Left cardiac atrium (tissue), 4 donors: ENCODE results near the gene FOXO1. TPM values are rescaled to one million over a fixed set of nuclear protein-coding genes. Genes with fewer than 3 reads are reported as not detected.

Experiments used
- ATAC-seq, 2 donors: fragments of 200-7000 bp; cut with Tn5 transposase; one replicate each; pipeline ENCODE4 v1.9.1; 2020; ENCODE audit warnings: mild to moderate bottlenecking in 2 of 2, moderate library complexity in 2 of 2
- DNase-seq: peaks from one replicate; pipeline ENCODE4 v3.0.0-alpha.2; 2020
- intact Hi-C, 2 donors: fragments of 100-400 bp; cut with DNase I; formaldehyde crosslinking; loops; one replicate each; pipeline versions ENCODE4 v1.14.1 to v1.15.1; 2022 to 2023
- total RNA-seq, 2 donors: library from RNA; stranded (reverse); fragmentation: NEBNext Ultra II Directional; extraction: Animal tissue kit (Norgen Biotek cat#: 25700); gene quantifications; one replicate each; pipeline ENCODE4 v1.2.1, GENCODE V29; 2021
- donor health status: DM: no; HTN: yes; CAD: no.
- donor health status: DM: no; HTN: yes; CAD: no; lungs with severe emphysema.
- donor health status: DM: yes; HTN: yes; CAD: no.
- donor health status: Dilated cardiomyopathy.

The FOXO1 gene
- total RNA-seq, 2 donors from 2014 or later = 22.9 to 31.5 TPM

GRCh38 chr13:40590112-40590862 is 76.2 kb downstream of the FOXO1 start:
- intact Hi-C loops = no loop called here
- ATAC-seq (no peak), DNase-seq (no peak)

GRCh38 chr13:40589285-40590109 is 76.9 kb downstream of the FOXO1 start:
- intact Hi-C loops = no loop called here
- DNase-seq = peak; percentile 39
- peak; percentile 74 to 88 for ATAC-seq

GRCh38 chr13:40588101-40588500 is 78.3 kb downstream of the FOXO1 start:
- intact Hi-C loops = no loop called here
- DNase-seq = no peak

GRCh38 chr13:40586886-40587565 is 79.4 kb downstream of the FOXO1 start:
- intact Hi-C loops = no loop called here
- DNase-seq (no peak), ATAC-seq (peak in 1 of 2 donors; percentile 50)

More at GRCh38 chr13:40588101-40588500, 78.3 kb downstream of the FOXO1 start:
- ATAC-seq = no peak

- DNase-seq (no peak), ATAC-seq (no peak)
- intact Hi-C loops = no loop called here
Observed at GRCh38 chr13:40585911-40586471, 80.5 kb downstream of the FOXO1 start.

- intact Hi-C loops = loop anchor here in 1 of 2 donors (5.0 kb wide), 1 partner anchor 511 kb away; no protein-coding TSS in a partner anchor
- ATAC-seq = no peak
- no peak for DNase-seq
Observed at GRCh38 chr13:40583738-40584137, 82.7 kb downstream of the FOXO1 start.

DNA sequence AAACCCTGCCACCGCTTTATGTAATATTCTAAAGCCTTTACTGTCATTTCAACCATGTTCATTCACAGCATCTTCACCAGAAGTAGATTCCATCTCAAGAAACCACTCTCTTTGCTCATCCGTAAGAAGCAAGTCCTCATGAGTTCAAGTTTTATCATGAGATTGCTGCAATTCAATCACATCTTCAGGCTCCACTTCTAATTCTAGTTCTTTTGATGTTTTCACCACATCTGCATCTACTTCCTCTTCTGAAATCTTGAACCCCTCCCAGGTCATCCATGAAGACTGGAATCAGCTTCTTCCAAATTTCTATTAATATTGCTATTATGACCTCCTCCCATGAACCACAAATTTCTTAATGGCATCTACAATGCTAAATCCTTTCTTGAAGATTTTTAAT is 83.9 kb downstream of the FOXO1 start:
- ATAC-seq (no peak), DNase-seq (no peak)
- intact Hi-C loops = loop anchor here in 1 of 2 donors (5.0 kb wide), 1 partner anchor 510 kb away; no protein-coding TSS in a partner anchor

DNA sequence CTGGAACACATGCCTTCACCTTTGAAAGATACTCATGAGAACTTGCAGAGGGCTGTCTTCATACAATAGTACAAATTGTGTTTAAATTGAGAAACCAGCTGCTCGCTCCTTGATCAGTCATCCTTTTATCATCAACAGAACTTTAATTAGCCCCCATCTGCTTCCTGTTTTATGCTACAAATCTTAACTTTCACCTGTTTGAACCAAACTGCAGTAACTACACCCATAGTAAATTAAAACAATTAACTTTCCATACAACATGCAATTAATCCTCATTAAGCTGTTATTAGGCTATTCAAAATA is 85.2 kb downstream of the FOXO1 start:
- DNase-seq (no peak), ATAC-seq (no peak)
- intact Hi-C loops = loop anchor here in 1 of 2 donors (5.0 kb wide), 1 partner anchor 509 kb away; no protein-coding TSS in a partner anchor

DNA sequence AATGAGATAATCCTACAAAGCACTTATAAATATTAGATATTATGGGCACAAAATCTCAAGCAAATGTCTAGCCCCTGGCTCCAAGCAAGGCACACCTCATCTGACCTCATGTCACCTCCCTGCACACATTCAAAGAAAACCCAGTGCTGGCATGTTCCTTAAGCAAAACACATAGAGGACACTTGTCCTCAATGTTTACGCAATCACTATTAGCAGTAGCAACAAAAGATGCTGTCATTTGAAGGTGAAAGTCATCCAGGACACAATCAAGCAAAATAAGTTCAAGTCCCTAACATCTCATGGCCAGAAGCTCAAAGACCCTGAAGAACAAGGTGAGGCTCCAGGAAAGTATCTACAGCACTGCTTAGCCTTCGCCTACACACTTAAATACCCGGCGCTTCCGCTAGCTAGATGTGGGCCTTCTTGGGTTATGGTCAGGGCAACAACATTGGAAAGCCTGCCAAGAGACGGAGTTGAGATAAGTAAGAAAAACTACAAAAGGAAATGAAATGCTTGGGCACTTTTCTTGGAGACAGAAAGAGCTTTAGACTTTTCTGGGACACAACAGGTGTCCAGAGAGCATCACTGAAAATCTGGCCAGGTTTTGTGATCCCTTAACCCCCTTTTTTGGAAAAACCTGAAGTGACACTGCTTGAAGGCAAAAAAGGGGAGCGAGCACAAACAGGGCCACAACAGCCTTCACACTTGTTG is 85.7 kb downstream of the FOXO1 start:
- intact Hi-C loops = loop anchor here in 1 of 2 donors (5.0 kb wide), 1 partner anchor 508 kb away; no protein-coding TSS in a partner anchor
- ATAC-seq (no peak), DNase-seq (no peak)

GRCh38 chr13:40579535-40579934 is 86.9 kb downstream of the FOXO1 start:
- ATAC-seq (no peak), DNase-seq (no peak)
- intact Hi-C loops = no loop called here

GRCh38 chr13:40578055-40578454 is 88.4 kb downstream of the FOXO1 start:
- DNase-seq (no peak), ATAC-seq (peak in 1 of 2 donors; percentile 76)
- intact Hi-C loops = no loop called here

DNA sequence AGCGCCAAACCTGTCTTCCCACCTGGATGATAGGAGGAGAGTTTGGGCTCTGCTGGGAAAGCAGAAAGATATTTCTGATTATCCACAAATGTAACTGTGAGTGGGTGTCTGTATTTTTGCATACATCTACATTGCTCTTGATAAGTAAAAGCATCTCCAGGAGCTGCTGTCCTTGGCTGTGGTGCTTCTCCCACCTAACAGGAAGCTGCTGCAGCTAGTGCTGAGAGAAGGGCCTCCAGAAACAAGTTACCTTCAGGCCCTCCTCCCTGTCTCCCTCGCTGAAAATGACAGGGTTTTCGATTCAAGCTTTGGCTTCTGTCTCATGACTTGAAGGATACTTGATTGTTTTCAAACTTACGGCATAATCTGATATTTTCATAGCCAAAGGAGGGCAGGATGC is 90.1 kb downstream of the FOXO1 start:
- DNase-seq (no peak), ATAC-seq (no peak)
- intact Hi-C loops = no loop called here

GRCh38 chr13:40572961-40573360 is 93.5 kb downstream of the FOXO1 start:
- ATAC-seq (no peak), DNase-seq (no peak)
- intact Hi-C loops = no loop called here

DNA sequence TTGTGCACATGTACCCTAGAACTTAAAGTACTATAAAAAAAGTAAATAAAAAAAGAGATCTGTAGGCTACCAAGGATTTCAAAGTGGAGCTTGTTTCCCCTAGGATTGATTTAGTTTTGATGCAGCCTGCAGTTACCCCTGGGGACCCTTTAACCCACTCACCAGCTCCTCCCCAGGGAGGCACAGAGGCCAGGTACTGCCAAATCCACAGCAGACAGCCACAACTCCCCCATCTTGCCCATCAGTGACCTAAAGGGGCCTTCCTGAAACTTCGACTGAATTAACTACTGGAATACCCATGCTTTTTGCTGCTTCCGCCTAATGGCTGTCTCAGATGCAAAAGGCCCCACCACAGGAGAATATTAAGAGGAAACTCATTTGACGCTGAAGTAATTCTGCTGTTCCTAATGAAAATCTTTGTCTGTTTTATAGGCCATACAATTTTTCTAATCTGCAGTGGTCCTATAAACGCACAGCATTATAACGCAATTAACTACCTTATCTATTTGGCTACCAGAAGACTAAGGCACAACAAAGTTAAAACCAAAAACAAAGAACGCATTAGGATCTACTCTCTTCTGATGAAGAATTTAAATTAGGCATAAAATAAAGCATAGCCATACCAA is 95.0 kb downstream of the FOXO1 start:
- intact Hi-C loops = no loop called here
- no peak for ATAC-seq
- no peak for DNase-seq

DNA sequence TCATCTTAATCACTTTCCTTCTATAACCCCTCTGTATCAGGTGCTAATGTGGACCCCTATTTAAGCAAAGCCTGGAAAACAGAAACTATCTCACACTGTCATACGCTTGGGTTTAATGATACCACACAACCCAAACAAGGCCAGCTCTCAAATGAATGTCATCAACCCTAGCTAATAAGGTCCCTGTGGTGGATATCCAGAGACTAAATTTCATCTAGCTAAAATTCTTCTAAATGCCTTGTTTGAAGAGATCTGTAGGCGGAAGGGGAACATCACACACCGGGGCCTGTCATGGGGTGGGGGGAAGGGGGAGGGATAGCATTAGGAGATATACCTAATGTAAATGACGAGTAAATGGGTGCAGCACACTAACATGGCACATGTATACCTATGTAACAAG is 95.5 kb downstream of the FOXO1 start:
- intact Hi-C loops = no loop called here
- no peak for DNase-seq
- no peak for ATAC-seq

GRCh38 chr13:40569024-40569350 is 97.5 kb downstream of the FOXO1 start:
- no peak for DNase-seq
- ATAC-seq = no peak

GRCh38 chr13:40568246-40569023 is 98.0 kb downstream of the FOXO1 start:
- DNase-seq (no peak), ATAC-seq (no peak)
- intact Hi-C loops = loop anchor here in 1 of 2 donors (10.0 kb wide), 1 partner anchor 96 kb away; the partner anchor contains the start of gene FOXO1

More at GRCh38 chr13:40569024-40569350, 97.5 kb downstream of the FOXO1 start:
- intact Hi-C loops = loop anchor here in 1 of 2 donors (10.0 kb wide), 1 partner anchor 96 kb away; the partner anchor contains the start of gene FOXO1
